Panc1 (cell line): ENCODE measurements around the gene ZBTB6.

ENCODE experiments used
- CTCF ChIP-seq: fragments of 450-650 bp; IDR thresholded peaks from 2 replicates; pipeline ENCODE4 v1.5.1; 2017; ENCODE audit warnings: mild to moderate bottlenecking
- POLR2AphosphoS5 ChIP-seq: IDR thresholded peaks from 2 replicates; pipeline ENCODE4 v1.6.1; 2012; ENCODE audit warnings: mild to moderate bottlenecking, low read depth, low read length, moderate library complexity
- REST ChIP-seq, 2 experiments: IDR thresholded peaks; 2 replicates each; pipeline ENCODE4 v1.6.1; 2011 to 2012; ENCODE audit warnings: low read depth in 2 of 2, control low read depth in 1 of 2, low read length in 1 of 2, mild to moderate bottlenecking in 1 of 2, moderate library complexity in 1 of 2; ENCODE audit not compliant: insufficient read depth in 1 of 2
- SIN3A ChIP-seq: IDR thresholded peaks from 2 replicates; pipeline ENCODE4 v1.6.1; 2012; ENCODE audit warnings: low read depth, mild to moderate bottlenecking, low read length, moderate library complexity, borderline replicate concordance; ENCODE audit not compliant: insufficient read depth

DNA sequence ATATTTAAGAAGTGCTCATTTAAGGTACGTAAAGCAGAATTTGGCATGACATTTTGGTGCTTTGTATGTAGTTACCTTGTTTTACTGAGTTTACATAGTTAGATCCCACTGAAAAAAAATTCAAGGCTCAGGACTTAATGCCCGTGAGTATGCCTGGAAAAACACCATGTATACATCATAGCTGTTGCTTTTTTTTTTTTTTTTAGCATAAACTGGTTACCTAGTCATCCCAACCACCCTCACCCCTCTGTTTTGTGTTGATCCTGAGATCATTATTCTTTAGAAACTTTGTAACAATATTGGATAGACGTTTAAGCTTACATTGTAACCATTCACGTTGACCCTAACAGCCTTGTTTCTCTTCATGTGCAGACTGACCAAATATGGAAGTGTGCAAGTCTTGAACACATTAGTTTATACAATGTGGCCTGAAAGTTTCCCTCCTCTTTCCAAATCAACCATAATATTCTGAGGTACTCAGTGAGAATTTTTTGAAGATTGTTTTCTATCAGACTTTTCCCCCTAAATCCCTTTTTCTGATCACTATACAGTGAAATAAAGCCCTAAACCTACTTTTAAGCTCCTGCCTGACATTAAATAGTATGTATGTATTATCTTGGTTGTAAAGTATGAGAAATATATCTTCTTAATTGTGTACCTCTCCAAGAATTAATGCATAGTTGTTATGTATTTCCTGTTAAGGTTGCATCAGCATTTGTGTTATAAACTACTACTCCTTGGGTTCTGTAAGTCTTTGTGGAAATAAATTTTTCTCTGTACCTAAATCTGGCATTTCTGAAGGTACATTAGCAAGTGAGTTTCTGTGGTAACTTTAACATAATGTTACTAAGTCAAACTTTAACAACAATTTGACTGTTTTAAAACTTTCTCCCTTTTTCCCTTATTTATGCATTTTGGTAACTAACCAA is 32.1 kb upstream of the ZBTB6 start:
- TF ChIP-seq CTCF = no peak
- no peak for TF ChIP-seq POLR2AphosphoS5
- TF ChIP-seq REST (IDR thresholded peaks at IDR 0.05; ENCODE audit: insufficient read depth in 1 of 2, low read depth in 2 of 2, low read length in 1 of 2) = no peak
- no peak for TF ChIP-seq SIN3A
